HEK293 (cell line): Measurements from ENCODE around the gene PAX6.

Source experiments
- CTCF ChIA-PET: fragments of 350-600 bp; formaldehyde crosslinking; extraction: SDS; loops from one replicate; lab custom pipeline; 2021; ENCODE audit warnings: antibody characterized with exemption; lab: Yijun Ruan, JAX
- POLR2A ChIA-PET: fragments of 300-600 bp; formaldehyde crosslinking; extraction: SDS; loops from one replicate; lab custom pipeline; 2020; ENCODE audit warnings: antibody characterized with exemption, inconsistent platforms; lab: Yijun Ruan, JAX
- H3K27ac ChIP-seq: fragments of 200-500 bp; sonication (Bioruptor generic); 2 replicates; pipeline ENCODE4 v1.5.1; 2014; ENCODE audit warnings: low read depth, low read length, control low read depth, inconsistent platforms; ENCODE audit errors: extremely low read depth
- H3K36me3 ChIP-seq, 2 experiments: fragments of 200-500 bp in 1 of 2; sonication (Bioruptor generic) in 1 of 2; 1 replicate in 1 of 2; 2 replicates in 1 of 2; pipeline ENCODE4 v1.5.1; 2014 to 2017; ENCODE audit warnings: inconsistent platforms in 2 of 2, low read length in 2 of 2; ENCODE audit not compliant: control insufficient read depth in 2 of 2, insufficient read depth in 1 of 2
- H3K4me1 ChIP-seq: fragments of 200-500 bp; sonication (Bioruptor generic); 2 replicates; pipeline ENCODE4 v1.5.1; 2014; ENCODE audit warnings: mild to moderate bottlenecking, low read length, inconsistent platforms; ENCODE audit not compliant: control insufficient read depth, insufficient read depth
- H3K4me3 ChIP-seq: 2 replicates; pipeline ENCODE4 v1.5.1; 2011; ENCODE audit warnings: low read depth, mild to moderate bottlenecking, control low read depth, low read length, moderate library complexity
- H3K9me3 ChIP-seq: fragments of 200-500 bp; sonication (Bioruptor generic); 2 replicates; pipeline ENCODE4 v1.5.1; 2014; ENCODE audit warnings: low read depth, low read length, inconsistent platforms; ENCODE audit not compliant: control insufficient read depth, insufficient read depth
- GFI1B ChIP-seq: fragments of 450-650 bp; formaldehyde crosslinking; IDR thresholded peaks from 2 replicates; pipeline ENCODE4 v1.5.1; 2016; ENCODE audit warnings: missing biosample characterization, missing genetic modification characterization
- GLIS2 ChIP-seq: fragments of 450-650 bp; formaldehyde crosslinking; IDR thresholded peaks from 2 replicates; pipeline ENCODE4 v1.5.1; 2016; ENCODE audit warnings: missing biosample characterization, missing genetic modification characterization
- KLF9 ChIP-seq: fragments of 450-650 bp; formaldehyde crosslinking; IDR thresholded peaks from 2 replicates; pipeline ENCODE4 v1.5.1; 2016; ENCODE audit warnings: missing biosample characterization, missing genetic modification characterization, low read depth
- MYNN ChIP-seq: fragments of 450-650 bp; formaldehyde crosslinking; IDR thresholded peaks from 2 replicates; pipeline ENCODE4 v1.5.1; 2016; ENCODE audit warnings: missing biosample characterization, missing genetic modification characterization, borderline replicate concordance
- SP7 ChIP-seq: fragments of 450-650 bp; formaldehyde crosslinking; IDR thresholded peaks from 2 replicates; pipeline ENCODE4 v1.5.1; 2016; ENCODE audit warnings: missing biosample characterization, missing genetic modification characterization
- ZNF140 ChIP-seq: fragments of 450-650 bp; formaldehyde crosslinking; IDR thresholded peaks from 2 replicates; pipeline ENCODE4 v1.5.1; 2016; ENCODE audit warnings: missing biosample characterization, missing genetic modification characterization
- ZNF2 ChIP-seq: fragments of 450-650 bp; formaldehyde crosslinking; IDR thresholded peaks from 2 replicates; pipeline ENCODE4 v1.5.1; 2016; ENCODE audit warnings: missing biosample characterization, missing genetic modification characterization
- ZNF221 ChIP-seq: fragments of 450-650 bp; formaldehyde crosslinking; IDR thresholded peaks from 2 replicates; pipeline ENCODE4 v1.5.1; 2017; ENCODE audit warnings: missing biosample characterization, missing genetic modification characterization, borderline replicate concordance
- ZNF223 ChIP-seq: fragments of 450-650 bp; formaldehyde crosslinking; IDR thresholded peaks from 2 replicates; pipeline ENCODE4 v1.5.1; 2016; ENCODE audit warnings: missing biosample characterization, missing genetic modification characterization
- ZNF266 ChIP-seq: fragments of 450-650 bp; formaldehyde crosslinking; IDR thresholded peaks from 2 replicates; pipeline ENCODE4 v1.5.1; 2016; ENCODE audit warnings: missing biosample characterization, missing genetic modification characterization, low read depth
- ZNF324 ChIP-seq: fragments of 450-650 bp; formaldehyde crosslinking; IDR thresholded peaks from 2 replicates; pipeline ENCODE4 v1.5.1; 2016; ENCODE audit warnings: missing biosample characterization, missing genetic modification characterization
- ZNF510 ChIP-seq: fragments of 450-650 bp; formaldehyde crosslinking; IDR thresholded peaks from 2 replicates; pipeline ENCODE4 v1.5.1; 2018; ENCODE audit warnings: mild to moderate bottlenecking, missing genetic modification characterization, missing biosample characterization; ENCODE audit not compliant: insufficient replicate concordance
- ZNF513 ChIP-seq: fragments of 450-650 bp; IDR thresholded peaks from 2 replicates; pipeline ENCODE4 v1.5.1; 2018; ENCODE audit warnings: missing biosample characterization, missing genetic modification characterization
- ZNF521 ChIP-seq: fragments of 450-650 bp; formaldehyde crosslinking; IDR thresholded peaks from 2 replicates; pipeline ENCODE4 v1.5.1; 2017; ENCODE audit warnings: missing biosample characterization, mild to moderate bottlenecking, missing genetic modification characterization
- ZNF624 ChIP-seq: fragments of 450-650 bp; formaldehyde crosslinking; IDR thresholded peaks from 2 replicates; pipeline ENCODE4 v1.5.1; 2017; ENCODE audit warnings: missing biosample characterization, missing genetic modification characterization
- TF ChIP-seq, protein P1 (sequence below): fragments of 450-650 bp; formaldehyde crosslinking; IDR thresholded peaks from 2 replicates; pipeline ENCODE4 v1.5.1; 2016; ENCODE audit warnings: missing biosample characterization, missing genetic modification characterization
- TF ChIP-seq, protein P2 (sequence below): sonication (generic); formaldehyde crosslinking; IDR thresholded peaks from 2 replicates; pipeline ENCODE4 v1.8.1; 2022; ENCODE audit warnings: mild to moderate bottlenecking, moderate library complexity, missing genetic modification reagents

Gene PAX6

GRCh38 chr11:31740131-31740530 lies 71.0 kb downstream of the PAX6 start:
- Histone ChIP-seq H3K9me3 (no peaks in the 10 kb centered on the region), H3K36me3 (no peaks in the 10 kb centered on the region), H3K27ac (no peak overlapping the region), H3K4me1 (no peaks in the 10 kb centered on the region), H3K4me3 (no peak overlapping the region)
- POLR2A ChIA-PET = no interaction called here
- TF ChIP-seq, protein P1, sequence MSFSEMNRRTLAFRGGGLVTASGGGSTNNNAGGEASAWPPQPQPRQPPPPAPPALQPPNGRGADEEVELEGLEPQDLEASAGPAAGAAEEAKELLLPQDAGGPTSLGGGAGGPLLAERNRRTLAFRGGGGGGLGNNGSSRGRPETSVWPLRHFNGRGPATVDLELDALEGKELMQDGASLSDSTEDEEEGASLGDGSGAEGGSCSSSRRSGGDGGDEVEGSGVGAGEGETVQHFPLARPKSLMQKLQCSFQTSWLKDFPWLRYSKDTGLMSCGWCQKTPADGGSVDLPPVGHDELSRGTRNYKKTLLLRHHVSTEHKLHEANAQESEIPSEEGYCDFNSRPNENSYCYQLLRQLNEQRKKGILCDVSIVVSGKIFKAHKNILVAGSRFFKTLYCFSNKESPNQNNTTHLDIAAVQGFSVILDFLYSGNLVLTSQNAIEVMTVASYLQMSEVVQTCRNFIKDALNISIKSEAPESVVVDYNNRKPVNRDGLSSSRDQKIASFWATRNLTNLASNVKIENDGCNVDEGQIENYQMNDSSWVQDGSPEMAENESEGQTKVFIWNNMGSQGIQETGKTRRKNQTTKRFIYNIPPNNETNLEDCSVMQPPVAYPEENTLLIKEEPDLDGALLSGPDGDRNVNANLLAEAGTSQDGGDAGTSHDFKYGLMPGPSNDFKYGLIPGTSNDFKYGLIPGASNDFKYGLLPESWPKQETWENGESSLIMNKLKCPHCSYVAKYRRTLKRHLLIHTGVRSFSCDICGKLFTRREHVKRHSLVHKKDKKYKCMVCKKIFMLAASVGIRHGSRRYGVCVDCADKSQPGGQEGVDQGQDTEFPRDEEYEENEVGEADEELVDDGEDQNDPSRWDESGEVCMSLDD (tag by site-specific recombination) = no peak
- TF ChIP-seq MYNN (tag by site-specific recombination) (no peak), SP7 (tag by site-specific recombination) (no peak), ZNF324 (tag by site-specific recombination) (no peak), ZNF510 (tag by site-specific recombination) (no peak), ZNF624 (no peak), GFI1B (tag by site-specific recombination) (no peak), ZNF2 (tag by site-specific recombination) (no peak), ZNF513 (tag by site-specific recombination) (no peak), ZNF223 (tag by site-specific recombination) (no peak), ZNF266 (no peak), ZNF521 (tag by site-specific recombination) (no peak), ZNF221 (no peak), GLIS2 (tag by site-specific recombination) (no peak), KLF9 (tag by site-specific recombination) (no peak), ZNF140 (no peak)
- TF ChIP-seq, protein P2, sequence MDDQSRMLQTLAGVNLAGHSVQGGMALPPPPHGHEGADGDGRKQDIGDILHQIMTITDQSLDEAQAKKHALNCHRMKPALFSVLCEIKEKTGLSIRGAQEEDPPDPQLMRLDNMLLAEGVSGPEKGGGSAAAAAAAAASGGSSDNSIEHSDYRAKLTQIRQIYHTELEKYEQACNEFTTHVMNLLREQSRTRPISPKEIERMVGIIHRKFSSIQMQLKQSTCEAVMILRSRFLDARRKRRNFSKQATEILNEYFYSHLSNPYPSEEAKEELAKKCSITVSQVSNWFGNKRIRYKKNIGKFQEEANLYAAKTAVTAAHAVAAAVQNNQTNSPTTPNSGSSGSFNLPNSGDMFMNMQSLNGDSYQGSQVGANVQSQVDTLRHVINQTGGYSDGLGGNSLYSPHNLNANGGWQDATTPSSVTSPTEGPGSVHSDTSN (CRISPR knock-in tag) = no peak
- CTCF ChIA-PET = no interaction called here
